Activated T-helper 9 cell treated with anti-CD3 and anti-CD28 coated beads, Interleukin-2, amount 50 U/mL, for 16 hours (primary cell): Measurements from ENCODE around the gene MAPK8IP2.
A peak's percentile ranks its signal among the peaks of the same experiment; 100 is the strongest.
"Not testable (repeated sequence)": the region's sequence is repeated elsewhere in the genome, so short reads cannot be mapped to it uniquely, and the experiment has no call there.

Source experiments
- DNase-seq: peaks from one replicate; pipeline ENCODE4 v3.0.0-alpha.2; 2020; ENCODE audit warnings: low read depth

MAPK8IP2 gene

DNA sequence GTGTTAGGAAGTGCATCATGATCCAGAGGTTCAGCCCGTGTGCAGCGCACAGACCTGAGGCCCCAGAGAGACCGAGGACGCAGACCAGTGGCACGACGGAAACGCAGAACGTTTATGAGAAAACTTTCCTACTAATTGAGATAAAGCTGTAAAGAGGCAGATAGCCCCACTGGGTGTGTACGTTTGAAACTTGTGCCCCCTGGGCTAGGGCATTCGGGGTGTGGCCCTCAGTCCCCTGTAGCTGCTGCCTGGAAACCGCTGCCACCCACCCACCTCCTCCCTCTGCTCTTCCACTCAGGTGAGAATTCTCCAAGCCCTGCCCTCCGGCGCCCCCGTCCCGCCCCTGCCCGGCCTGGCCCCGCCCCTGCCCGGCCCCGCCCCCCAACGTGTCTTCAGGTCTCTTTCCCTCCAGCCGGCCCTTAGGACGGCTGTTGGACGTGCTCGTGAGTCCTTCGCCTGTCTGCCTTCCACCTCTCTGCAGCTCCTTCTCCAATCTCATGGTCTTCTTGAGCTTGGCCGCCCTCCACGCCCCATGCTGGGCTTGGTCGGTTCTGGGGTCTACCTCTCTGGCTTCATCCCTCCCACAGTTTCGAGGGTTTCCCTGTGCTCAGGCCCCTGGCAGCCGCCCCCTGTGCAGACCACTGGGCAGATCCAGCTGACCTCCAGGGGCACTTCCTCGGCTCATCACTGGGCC, 12.1 kb downstream of the MAPK8IP2 start:
- no peak for DNase-seq

DNA sequence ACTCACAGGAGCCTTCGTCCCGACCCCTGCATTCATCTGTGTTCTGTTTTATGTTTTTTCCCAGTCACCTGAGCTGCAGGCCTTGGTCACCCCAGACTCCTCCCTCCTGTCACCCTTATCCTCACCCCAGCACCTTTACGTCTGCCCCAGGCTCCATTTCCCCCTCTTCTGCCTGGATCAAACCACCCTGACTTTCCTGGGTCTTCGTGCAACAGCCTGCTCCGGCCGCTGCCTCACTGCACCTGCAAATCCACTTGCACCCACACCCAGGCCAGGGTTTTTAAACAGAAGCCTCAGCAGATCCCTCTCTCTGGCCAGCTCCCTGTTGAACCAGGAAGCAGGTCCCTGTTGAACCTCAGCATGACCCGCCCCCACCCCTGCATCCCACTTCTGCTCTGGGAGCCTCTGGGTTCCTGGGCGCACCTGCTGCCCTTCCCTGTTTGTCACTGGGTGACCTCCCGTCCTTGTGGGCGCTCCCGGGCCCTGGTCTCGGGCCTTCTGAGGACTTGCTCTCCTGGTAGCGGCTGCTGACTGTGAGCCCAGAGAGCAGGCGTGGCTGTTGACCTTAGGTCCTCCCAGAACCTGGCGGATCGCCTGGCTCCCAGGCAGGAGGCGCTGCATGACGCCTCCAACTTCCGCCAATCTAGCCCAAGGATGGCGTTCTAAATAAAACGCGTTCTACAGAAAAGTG, 12.8 kb downstream of the MAPK8IP2 start:
- DNase-seq = no peak

DNA sequence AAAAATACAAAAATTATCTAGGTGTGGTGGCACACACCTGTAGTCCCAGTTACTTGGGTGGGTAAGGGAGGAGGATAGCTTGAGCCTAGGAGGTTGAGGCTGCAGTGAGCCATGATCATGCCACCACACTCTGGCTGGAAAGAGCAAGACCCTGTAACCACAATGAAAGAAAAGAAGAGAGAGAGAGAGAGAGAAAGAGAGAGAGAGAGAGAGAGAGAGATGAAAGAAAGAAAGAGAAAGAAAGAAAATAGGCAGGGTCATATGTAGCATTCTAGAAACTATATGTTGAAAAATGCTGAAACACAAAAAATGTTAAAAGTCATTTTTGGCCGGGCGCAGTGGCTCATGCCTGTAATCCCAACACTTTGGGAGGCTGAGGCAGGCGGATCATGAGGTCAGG, 13.7 kb downstream of the MAPK8IP2 start:
- not testable (repeated sequence) for DNase-seq

DNA sequence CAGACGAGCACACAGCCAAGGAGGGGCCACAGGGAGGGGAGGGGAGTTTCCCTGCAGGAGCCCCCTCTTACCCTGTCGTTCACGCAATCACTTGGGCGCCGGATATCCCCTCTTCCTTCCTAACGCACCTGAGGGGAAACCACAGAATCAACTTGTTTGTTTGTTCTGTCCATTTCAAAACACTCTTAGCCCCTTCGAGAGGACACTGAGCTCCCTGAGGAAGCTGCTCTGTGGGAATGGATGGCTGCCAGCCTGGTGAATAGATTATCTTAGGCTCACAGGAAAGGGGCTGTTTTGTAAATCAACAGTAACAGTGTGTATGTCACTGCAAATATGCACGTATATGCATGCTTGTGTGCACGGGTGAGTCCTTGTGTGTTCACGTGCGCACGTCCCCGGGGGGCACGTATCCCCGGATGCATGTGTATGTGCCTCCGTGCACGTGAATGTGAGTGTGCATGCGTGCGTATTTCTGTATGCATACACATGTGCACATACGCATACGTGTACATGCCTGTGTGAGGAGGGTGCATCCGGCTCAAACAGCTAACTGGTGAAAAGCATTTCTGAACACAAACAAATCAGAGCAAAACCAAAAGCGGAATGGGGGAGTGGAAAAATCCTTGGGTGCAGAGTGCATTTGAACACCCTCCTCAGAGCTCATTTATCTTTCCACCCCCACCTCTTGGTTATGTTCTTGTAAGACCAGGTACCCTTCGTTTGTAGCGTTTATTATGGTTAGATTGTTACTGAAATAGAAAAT, 20.2 kb downstream of the MAPK8IP2 start:
- DNase-seq = peak; percentile 77

DNA sequence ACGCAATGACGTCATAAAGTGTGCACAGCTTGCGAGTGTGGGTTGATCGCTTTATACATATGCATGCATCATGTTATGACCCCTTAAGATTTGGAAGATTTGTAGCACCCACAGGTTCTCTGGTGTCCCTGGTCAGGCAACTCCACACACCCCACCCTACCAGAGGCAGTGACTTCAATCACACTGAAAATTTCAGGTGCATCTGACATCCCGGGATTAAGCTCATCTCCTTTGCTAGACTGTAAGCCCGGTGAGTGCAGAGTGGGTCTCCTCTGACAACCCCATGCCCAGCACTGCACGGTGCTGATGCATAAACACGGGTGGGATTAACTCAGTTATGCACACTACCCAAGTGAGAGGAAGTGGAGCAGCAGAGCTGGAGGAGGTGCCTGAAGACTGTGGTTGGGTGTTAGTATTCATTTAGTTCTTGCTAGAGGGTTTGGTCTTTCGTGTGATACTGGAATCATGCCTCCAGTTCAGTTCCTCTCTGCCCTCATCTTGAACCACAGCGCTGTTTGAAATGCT, 20.8 kb downstream of the MAPK8IP2 start:
- DNase-seq = no peak

DNA sequence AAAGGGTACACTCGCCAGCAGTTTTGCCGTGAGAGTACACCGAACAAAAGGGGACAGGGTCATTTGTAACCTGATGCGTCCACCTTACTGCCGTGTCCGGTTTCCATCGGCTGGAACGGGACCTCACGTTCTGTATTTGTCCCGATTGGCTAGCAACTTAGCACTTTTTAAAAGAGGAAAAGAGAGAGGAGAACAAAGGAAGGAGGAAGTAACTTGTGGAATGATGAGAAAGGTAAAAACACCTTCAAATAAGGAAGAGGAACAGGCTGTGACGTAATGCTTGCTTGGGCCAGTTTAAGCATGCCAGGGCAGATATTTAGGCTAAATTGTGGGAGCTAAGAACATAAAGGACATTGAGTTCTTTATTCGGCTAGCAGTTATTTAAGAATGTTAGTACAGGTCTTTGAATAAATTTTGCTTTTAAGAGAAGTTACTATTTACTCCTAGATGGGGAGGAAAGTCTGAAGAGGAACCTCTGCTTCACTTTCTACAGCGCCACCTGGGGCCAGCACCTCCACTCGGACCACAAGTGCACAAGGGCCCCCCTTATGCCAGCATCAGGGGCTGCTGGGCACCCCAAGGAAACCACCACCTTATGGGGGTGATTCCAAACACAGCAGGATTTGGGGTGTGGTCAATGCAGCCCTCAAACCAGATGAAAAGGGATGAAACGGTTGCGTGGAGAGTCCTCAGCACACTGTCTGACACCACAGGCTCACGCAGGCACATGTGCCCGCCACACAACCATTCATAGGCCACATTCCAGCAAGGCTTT, 21.5 kb downstream of the MAPK8IP2 start:
- no peak for DNase-seq

DNA sequence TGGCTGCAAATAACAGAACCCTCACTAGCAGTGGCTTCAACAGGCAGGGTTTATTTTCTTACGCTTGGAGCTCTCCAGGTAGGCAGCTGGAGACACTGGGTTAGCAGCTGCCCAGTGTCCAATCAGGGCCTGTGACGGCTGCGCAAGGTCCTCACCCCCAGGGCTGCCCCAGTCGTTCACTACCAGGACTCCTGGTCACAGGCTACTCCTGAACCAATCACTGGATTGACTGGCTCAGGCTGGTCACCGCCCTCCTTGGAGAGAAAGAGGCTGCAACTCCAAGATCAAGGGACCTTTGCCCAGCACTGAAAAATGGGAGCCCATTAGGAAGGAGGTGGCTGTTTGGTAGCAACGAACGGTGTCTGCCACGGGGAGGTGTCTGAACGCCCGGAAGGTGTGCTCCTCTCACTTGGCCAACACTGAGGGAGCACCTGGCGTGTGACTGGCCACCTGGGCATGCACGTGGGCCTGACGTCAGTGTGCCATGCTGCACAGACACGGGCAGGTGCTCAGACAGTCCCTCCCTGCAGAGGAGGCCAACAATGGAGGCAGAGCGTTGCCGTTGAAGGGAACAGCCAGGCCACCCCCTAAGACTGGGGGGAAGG, 22.2 kb downstream of the MAPK8IP2 start:
- DNase-seq = no peak

DNA sequence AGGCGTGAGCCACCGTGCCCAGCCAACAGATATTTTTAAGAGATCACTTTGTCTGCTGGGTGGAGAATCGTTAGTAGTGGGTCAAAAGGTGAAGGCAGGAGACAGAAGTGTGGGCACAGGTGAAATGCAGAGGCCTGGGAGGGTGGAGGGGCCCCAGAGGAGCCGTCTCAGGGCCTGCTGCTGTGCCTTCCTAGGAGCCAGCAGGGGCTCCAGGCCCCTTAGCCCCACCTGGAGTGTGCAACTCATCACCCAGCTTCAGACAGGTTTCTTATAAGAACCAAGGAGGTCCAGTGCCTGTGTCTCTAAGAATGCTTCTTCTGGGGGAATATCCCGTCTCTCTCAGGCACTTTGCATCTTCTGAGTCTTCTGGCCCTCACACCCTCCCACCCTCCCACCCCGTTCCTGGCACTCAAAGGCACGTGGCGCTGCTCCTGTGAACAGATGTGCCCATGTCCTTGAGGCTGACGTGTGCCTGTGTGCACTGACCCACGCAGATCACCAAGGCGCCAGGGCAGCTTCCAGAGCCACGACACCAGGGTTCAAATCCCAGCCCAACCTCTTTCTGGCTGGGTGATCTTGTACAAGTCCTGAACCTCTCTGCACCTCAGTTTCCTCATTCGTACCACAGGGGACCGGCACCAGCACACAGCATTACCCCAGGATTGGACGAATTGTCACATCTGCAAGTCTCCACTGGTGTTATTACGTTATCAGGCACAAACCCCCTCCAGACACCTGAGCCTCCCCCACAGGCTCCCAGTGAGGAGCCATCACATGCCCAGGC, 23.9 kb downstream of the MAPK8IP2 start:
- DNase-seq = no peak

DNA sequence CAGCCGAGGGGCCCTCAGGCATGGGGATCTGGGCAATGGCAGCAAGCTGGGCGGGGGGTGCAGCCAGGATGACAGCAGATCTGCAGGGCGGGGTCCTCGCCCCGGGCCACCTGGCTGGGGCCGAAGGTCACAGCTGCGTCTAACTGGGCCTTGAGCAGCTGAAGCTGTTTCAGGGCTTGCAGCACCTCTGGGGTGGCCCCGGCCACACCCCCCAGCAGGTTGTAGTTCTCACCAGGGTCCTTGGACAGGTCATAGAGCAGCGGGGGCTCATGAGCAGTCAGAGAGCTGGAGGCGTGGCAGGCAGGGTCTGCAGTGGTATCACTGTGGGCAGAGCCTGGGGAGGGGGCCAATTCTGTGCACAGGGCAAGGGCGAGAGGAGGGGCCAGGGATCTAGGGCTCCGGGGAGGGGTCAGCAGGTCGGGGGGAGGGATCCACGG, 24.6 kb downstream of the MAPK8IP2 start:
- DNase-seq = no peak

DNA sequence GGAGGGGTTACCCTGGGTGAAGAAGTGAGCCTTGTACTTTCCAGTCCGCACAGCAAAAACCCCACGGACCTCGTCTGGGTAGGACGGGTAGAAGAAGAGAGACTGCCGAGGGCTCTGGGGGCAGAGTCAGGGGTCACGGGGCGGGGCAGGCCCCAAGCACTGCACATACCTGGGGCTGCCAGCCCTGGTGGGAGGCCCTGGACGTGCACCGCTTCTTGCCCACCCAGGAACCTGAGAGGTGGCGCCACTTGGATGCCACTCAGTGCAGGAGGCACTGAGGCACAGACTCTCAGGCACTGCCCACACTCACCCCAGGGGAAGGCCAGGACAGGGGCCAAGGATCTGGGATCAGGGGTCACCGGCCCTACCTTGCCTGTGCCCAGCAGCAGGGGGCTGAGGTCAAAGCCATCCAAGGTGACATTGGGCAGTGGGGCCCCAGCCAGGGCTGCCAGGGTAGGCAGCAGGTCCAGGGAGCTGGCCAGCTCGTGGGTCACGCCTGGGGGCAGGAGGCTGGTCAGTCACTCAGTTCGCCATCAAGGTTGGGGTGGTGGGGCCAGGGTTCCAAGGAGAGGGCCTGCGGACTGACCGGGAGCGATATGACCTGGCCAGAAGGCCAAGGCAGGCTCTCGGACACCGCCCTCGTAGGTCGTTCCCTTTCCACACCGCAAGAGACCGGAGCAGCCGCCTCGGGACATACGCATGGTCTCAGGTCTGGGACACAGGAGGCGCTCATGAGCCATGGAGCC, 25.1 kb downstream of the MAPK8IP2 start:
- no peak for DNase-seq

DNA sequence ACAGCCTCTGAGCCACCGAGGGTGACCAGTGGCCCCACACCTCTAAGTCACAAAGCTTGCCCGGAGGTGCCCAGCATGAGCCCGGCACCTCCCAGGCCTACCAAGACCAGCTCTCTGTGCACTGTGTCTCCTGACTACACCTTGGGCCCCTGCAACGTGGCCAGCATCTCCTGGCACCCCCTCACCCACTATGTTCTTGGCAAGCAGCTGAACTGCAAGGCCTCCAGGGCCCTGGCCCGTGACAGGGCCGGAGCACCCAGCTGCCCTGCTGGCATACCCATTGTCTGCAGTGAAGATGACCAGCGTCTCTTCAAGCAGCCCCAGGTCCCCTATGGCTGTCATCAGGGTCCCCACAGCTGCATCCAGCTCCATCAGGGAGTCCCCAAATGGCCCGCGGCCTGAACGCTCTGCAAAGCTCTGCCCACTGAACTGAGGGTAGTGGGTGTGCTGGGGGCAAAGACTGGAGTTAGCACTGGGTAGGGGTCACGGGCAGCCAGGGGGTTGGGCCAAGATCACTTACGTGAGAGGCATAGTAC, 25.8 kb downstream of the MAPK8IP2 start:
- DNase-seq = no peak

DNA sequence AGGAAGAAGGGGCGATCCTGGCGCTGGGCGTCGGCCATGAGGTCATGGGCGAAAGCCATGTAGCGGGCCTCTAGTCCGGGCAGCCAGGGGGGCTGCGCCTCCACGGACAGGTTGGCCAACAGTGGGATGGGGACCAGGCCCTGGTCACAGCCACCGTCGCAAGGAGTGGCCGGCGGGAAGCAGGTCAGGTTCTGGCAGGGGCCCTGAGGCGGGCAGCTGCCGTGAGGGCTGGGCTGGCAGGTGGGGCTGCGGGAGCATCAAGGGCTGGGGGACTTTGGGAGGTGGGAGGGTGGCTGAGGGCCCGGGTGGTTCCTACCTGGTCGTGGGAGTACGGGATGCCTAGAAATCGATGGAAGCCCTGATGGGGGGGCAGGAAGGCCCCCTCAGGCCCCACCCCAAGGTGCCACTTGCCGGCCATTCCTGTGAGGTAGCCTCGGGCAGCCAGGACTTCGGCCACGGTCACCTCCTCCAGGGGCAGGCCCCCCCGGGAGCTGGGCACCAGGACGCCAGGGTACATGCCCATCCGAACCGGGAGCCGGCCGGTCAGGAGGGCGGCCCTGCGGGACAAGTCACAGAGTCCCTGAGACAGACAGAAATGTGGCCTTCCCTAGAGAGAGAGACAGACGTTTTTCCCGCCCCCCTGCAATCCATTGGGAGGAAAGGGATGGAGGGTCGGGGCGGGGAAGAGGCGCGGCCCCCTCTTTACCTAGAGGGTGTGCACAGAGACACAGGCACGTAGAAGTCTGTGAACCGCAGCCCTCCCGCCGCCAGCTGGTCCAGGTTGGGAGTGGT, 26.5 kb downstream of the MAPK8IP2 start:
- DNase-seq = no peak

DNA sequence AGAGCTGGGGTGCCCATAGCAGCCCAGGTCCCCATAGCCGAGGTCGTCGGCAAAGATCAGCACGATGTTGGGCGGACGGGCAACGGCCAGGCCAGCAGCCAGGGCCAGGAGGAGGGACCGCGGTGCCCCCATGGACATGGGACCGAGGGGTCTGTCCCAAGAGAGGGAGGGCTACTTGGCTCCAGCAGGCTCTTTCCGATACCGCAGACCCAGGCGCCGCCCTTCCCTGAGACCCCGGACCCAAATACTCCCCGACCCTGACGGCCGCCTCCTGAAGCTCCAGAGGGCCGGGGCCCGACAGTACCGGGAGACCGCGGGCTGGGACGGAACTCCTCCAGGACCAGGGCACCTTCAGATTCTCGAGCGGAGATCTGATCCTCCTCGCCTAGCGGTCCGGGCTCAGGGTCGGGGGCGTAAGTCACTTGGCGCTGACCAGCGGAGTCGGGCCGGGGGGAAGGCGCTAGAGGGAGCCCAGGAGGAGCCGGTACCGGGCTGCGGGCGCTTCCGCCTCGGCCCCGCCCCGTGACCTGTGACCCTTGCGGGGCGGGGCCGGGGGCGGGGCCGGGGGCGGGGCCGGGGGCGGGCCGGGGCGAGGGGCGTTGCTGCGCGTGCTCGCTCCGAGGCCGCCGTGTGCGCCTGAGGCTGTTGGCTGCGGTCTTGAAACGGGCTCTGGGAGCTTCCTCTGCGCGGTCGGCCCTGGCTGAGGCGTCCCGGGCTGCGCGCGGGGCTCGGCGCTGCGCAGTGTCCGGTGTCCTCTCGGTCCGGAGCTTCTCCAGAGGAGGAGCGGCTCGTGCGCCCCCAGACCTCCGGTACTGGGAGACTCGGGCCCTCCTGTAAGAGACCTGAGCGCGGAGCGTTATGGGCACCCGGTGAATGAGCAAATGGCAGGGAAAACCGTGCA, 27.3 kb downstream of the MAPK8IP2 start, which contains the start of gene ARSA:
Gene ARSA (minus strand): TSS at position 511 of the 901 bp plus-strand sequence. CDS start 373 bp downstream, at position 138.
- peak; percentile 63 for DNase-seq

DNA sequence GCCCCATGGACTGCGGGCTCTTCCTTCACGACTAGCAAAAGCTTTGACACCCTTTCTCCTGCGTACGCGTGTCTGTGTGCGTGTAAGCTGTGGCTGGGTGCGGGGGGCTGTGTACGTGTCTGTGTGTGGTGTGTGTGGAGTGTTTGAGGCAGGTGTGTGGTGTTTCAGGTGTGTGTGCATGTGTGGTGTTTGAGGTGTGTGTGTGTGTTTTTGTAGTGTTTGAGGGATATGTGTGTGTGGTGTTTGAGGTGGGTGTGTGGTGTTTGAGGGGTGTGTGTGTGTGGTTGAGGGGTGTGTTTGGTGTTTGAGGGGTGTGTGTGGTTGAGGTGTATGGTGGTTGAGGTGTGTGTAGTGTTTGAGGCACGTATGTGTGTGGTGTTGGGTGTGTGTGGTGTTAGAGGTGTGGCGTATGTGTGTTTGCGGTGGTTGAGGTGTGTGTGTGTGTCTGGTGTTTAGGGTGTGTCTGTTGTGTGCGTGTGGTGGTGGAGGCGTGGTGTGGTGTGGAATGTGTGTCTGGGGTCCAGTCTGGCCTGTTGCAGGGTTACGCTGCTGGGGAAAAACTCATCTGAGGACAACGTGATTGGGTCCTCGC, 28.0 kb downstream of the MAPK8IP2 start:
- no peak for DNase-seq

DNA sequence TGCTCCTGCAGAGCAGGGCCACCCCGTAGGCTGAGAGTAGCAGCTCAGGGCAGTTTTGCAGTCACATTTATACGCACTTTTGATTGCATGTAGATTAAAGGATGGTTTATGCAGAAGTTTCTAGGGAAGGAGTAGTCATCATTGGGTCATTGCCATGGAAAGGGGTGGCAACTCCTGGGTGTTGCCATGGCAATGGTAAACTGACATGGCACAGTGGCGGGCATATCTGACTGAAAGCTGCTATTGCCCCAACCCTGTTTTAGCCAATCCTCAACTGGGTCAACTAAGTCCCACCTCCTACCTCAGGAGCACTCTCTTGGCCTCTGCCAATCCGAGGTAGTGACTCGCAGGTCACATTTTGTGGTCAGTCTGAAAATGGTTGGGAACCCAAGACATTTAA, 29.8 kb downstream of the MAPK8IP2 start:
- no peak for DNase-seq

DNA sequence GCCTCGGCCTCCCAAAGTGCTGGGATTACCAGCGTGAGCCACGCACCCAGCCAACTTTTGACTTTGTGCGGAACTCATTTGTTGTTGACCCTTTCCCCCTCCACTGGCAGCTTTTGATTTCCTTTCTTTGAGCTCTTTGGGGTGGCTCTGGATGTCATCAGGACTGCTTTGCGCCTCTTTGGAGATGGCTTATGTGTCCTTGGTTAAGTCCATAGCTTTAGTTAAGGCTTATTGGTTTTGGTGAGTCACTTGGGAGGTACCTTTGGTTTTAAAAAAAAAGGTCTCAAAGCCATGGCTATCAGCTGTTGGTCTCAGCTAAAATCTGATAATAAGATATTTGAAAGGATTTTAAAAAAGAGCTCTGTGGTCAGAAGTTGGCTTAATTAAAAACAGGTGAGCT, 32.5 kb downstream of the MAPK8IP2 start:
- no peak for DNase-seq

DNA sequence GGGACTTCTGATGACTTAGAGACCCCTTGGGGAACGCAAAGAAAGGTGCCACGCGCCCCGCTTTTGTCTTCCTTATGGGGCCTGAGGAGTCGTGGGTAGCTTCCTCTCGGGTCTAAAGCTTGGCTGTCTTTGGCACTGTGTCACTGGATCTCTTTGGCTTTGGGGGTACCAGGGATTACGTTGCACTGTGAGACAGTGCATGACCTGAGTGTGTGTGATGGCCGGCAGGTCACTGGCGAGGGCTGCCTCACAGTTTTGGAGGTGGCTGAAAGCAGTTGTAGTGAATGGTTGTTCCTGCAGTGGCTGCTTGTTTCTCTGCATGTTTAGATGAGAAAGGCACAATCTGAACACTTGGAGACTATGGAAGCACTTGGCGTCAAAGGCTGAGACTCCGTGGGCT, 33.2 kb downstream of the MAPK8IP2 start:
- no peak for DNase-seq
